Measurements from ENCODE around the gene MRPL22.
"Not testable (repeated sequence)": the region's sequence is repeated elsewhere in the genome, so short reads cannot be mapped to it uniquely, and the experiment has no call there.

MRPL22 gene

GRCh38 chr5:154971501-154971900, 30.6 kb downstream of the MRPL22 start:
- WGBS (ENCODE audit: insufficient coverage) = 100% methylated on average over 1 of the region's 2 CpGs
- H3K9me3 ChIP-seq (ENCODE audit: control extremely low read depth in 1 of 5, control insufficient read depth in 4 of 5, insufficient read depth in 2 of 5, low read depth in 1 of 5, low read length in 4 of 5) = no peaks in the 10 kb centered on the region
- H3K27me3 ChIP-seq (replicated peaks in 2 of 5; ENCODE audit: control insufficient read depth in 4 of 5, insufficient read depth in 5 of 5, low read length in 4 of 5) = no peaks in the 10 kb centered on the region
- CTCF ChIA-PET = interaction anchor here (1.3 to 8.0 kb wide), 7 partner anchors 10 to 177 kb away, joined by 3 to 131 read pairs (median 6); no protein-coding TSS in a partner anchor
- POLR2A ChIA-PET = no interaction called here
- no peak overlapping the region for H3K4me3 ChIP-seq (ENCODE audit: control insufficient read depth in 1 of 7, extremely low read depth in 1 of 7, insufficient read depth in 4 of 7, low read depth in 2 of 7, low read length in 6 of 7)
- H3K27ac ChIP-seq (ENCODE audit: insufficient read depth in 1 of 2, low read depth in 1 of 2, low read length in 2 of 2, poor library complexity in 1 of 2, severe bottlenecking in 2 of 2) = no peak overlapping the region
- no peak for DNase-seq
- no peaks in the 10 kb centered on the region for H3K4me1 ChIP-seq (ENCODE audit: control extremely low read depth in 1 of 4, control insufficient read depth in 4 of 4, insufficient read depth in 4 of 4, low read length in 3 of 4)
- H3K36me3 ChIP-seq (ENCODE audit: control insufficient read depth in 4 of 4, insufficient read depth in 4 of 4, low read length in 3 of 4) = peaks cover 0 to 24% (median 12%) of the 10 kb centered on the region in 4 experiments

- peak; percentile 38 to 68 (median 67) for DNase-seq
- H3K36me3 ChIP-seq (ENCODE audit: control insufficient read depth in 4 of 4, insufficient read depth in 4 of 4, low read length in 3 of 4) = peaks cover 0 to 20% (median 8%) of the 10 kb centered on the region in 4 experiments
- no peak overlapping the region for H3K27ac ChIP-seq (ENCODE audit: insufficient read depth in 1 of 2, low read depth in 1 of 2, low read length in 2 of 2, poor library complexity in 1 of 2, severe bottlenecking in 2 of 2)
- 89% methylated on average over 1 of the region's 2 CpGs for WGBS (ENCODE audit: insufficient coverage)
- H3K4me3 ChIP-seq (ENCODE audit: control insufficient read depth in 1 of 7, extremely low read depth in 1 of 7, insufficient read depth in 4 of 7, low read depth in 2 of 7, low read length in 6 of 7) = no peak overlapping the region
- no peaks in the 10 kb centered on the region for H3K9me3 ChIP-seq (ENCODE audit: control extremely low read depth in 1 of 5, control insufficient read depth in 4 of 5, insufficient read depth in 2 of 5, low read depth in 1 of 5, low read length in 4 of 5)
- ChIA-PET POLR2A (no interaction called here), CTCF (interaction anchor here (0.9 to 8.0 kb wide), 13 partner anchors 9 to 325 kb away, joined by 3 to 131 read pairs (median 5); no protein-coding TSS in a partner anchor)
- H3K4me1 ChIP-seq (ENCODE audit: control extremely low read depth in 1 of 4, control insufficient read depth in 4 of 4, insufficient read depth in 4 of 4, low read length in 3 of 4) = peaks cover 0 to 2% (median 0%) of the 10 kb centered on the region in 4 experiments
- no peaks in the 10 kb centered on the region for H3K27me3 ChIP-seq (replicated peaks in 2 of 5; ENCODE audit: control insufficient read depth in 4 of 5, insufficient read depth in 5 of 5, low read length in 4 of 5)
Measured at GRCh38 chr5:154972476-154973080, 31.7 kb downstream of the MRPL22 start.

- DNase-seq; H3K9me3 ChIP-seq (ENCODE audit: control extremely low read depth in 1 of 5, control insufficient read depth in 4 of 5, insufficient read depth in 2 of 5, low read depth in 1 of 5, low read length in 4 of 5); H3K27me3 ChIP-seq (replicated peaks in 2 of 5; ENCODE audit: control insufficient read depth in 4 of 5, insufficient read depth in 5 of 5, low read length in 4 of 5); H3K4me1 ChIP-seq (ENCODE audit: control extremely low read depth in 1 of 4, control insufficient read depth in 4 of 4, insufficient read depth in 4 of 4, low read length in 3 of 4); H3K36me3 ChIP-seq (ENCODE audit: control insufficient read depth in 4 of 4, insufficient read depth in 4 of 4, low read length in 3 of 4); POLR2A ChIA-PET; H3K27ac ChIP-seq (ENCODE audit: insufficient read depth in 1 of 2, low read depth in 1 of 2, low read length in 2 of 2, poor library complexity in 1 of 2, severe bottlenecking in 2 of 2); H3K4me3 ChIP-seq (ENCODE audit: control insufficient read depth in 1 of 7, extremely low read depth in 1 of 7, insufficient read depth in 4 of 7, low read depth in 2 of 7, low read length in 6 of 7): not testable (repeated sequence)
- CTCF ChIA-PET = interaction anchor here (1.4 to 2.2 kb wide), 3 partner anchors 13 to 24 kb away, joined by 3 to 7 read pairs (median 5); no protein-coding TSS in a partner anchor
- WGBS (ENCODE audit: insufficient coverage) = 99% methylated on average over 8 of the region's 9 CpGs
Measured at GRCh38 chr5:154976082-154976481, 35.2 kb downstream of the MRPL22 start.

DNA sequence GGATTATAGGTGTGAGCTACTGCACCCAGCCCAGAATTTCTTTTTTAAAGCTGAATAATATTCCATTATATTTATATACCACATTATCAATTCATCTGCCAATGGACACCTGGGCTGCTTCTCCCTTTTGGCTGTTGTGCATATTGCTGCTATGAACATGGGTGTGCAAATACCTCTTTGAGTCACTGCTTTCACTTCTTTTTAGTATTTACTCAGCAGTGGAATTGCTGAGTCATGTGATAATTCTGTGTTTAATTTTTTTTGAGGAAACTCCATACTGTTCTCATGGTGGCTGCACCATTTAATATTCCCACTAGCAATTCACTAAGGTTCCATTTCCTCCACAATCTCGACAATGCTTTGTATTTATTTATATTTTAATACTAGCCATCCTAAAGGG, 36.5 kb downstream of the MRPL22 start:
- no CpG with 5 or more reads among the region's 1 CpG for WGBS (ENCODE audit: insufficient coverage)
- no peak overlapping the region for H3K27ac ChIP-seq (ENCODE audit: insufficient read depth in 1 of 2, low read depth in 1 of 2, low read length in 2 of 2, poor library complexity in 1 of 2, severe bottlenecking in 2 of 2)
- ChIA-PET CTCF (interaction anchor here (1.4 to 2.2 kb wide), 3 partner anchors 11 to 23 kb away, joined by 3 to 7 read pairs (median 5); no protein-coding TSS in a partner anchor), POLR2A (no interaction called here)
- peaks cover 0 to 2% (median 0%) of the 10 kb centered on the region in 4 experiments for H3K36me3 ChIP-seq (ENCODE audit: control insufficient read depth in 4 of 4, insufficient read depth in 4 of 4, low read length in 3 of 4)
- no peak overlapping the region for H3K4me3 ChIP-seq (ENCODE audit: control insufficient read depth in 1 of 7, extremely low read depth in 1 of 7, insufficient read depth in 4 of 7, low read depth in 2 of 7, low read length in 6 of 7)
- no peaks in the 10 kb centered on the region for H3K27me3 ChIP-seq (replicated peaks in 2 of 5; ENCODE audit: control insufficient read depth in 4 of 5, insufficient read depth in 5 of 5, low read length in 4 of 5)
- H3K4me1 ChIP-seq (ENCODE audit: control extremely low read depth in 1 of 4, control insufficient read depth in 4 of 4, insufficient read depth in 4 of 4, low read length in 3 of 4) = peaks cover 0 to 2% (median 0%) of the 10 kb centered on the region in 4 experiments
- H3K9me3 ChIP-seq (ENCODE audit: control extremely low read depth in 1 of 5, control insufficient read depth in 4 of 5, insufficient read depth in 2 of 5, low read depth in 1 of 5, low read length in 4 of 5) = no peaks in the 10 kb centered on the region
- DNase-seq = peak in 2 of 3 donors; percentile 35 to 51

- H3K4me3 ChIP-seq (ENCODE audit: control insufficient read depth in 1 of 7, extremely low read depth in 1 of 7, insufficient read depth in 4 of 7, low read depth in 2 of 7, low read length in 6 of 7); H3K4me1 ChIP-seq (ENCODE audit: control extremely low read depth in 1 of 4, control insufficient read depth in 4 of 4, insufficient read depth in 4 of 4, low read length in 3 of 4); H3K27me3 ChIP-seq (replicated peaks in 2 of 5; ENCODE audit: control insufficient read depth in 4 of 5, insufficient read depth in 5 of 5, low read length in 4 of 5); H3K36me3 ChIP-seq (ENCODE audit: control insufficient read depth in 4 of 4, insufficient read depth in 4 of 4, low read length in 3 of 4); POLR2A ChIA-PET; H3K27ac ChIP-seq (ENCODE audit: insufficient read depth in 1 of 2, low read depth in 1 of 2, low read length in 2 of 2, poor library complexity in 1 of 2, severe bottlenecking in 2 of 2); H3K9me3 ChIP-seq (ENCODE audit: control extremely low read depth in 1 of 5, control insufficient read depth in 4 of 5, insufficient read depth in 2 of 5, low read depth in 1 of 5, low read length in 4 of 5): not testable (repeated sequence)
- CTCF ChIA-PET = interaction anchor here (1.2 kb wide), 1 partner anchor 11 kb away, joined by 3 read pairs; no protein-coding TSS in a partner anchor
- 67% methylated on average over 1 of the region's 2 CpGs for WGBS (ENCODE audit: insufficient coverage)
- DNase-seq = peak; percentile 43 to 91 (median 83)
Measured at GRCh38 chr5:154978294-154978693, 37.4 kb downstream of the MRPL22 start.

- ChIA-PET POLR2A (no interaction called here), CTCF (interaction anchor here (0.6 to 1.4 kb wide), 2 partner anchors 11 to 12 kb away, joined by 3 to 6 read pairs; no protein-coding TSS in a partner anchor)
- DNase-seq = no peak
- peaks cover 0 to 4% (median 0%) of the 10 kb centered on the region in 4 experiments for H3K4me1 ChIP-seq (ENCODE audit: control extremely low read depth in 1 of 4, control insufficient read depth in 4 of 4, insufficient read depth in 4 of 4, low read length in 3 of 4)
- H3K27ac ChIP-seq (ENCODE audit: insufficient read depth in 1 of 2, low read depth in 1 of 2, low read length in 2 of 2, poor library complexity in 1 of 2, severe bottlenecking in 2 of 2) = no peak overlapping the region
- no peak overlapping the region for H3K4me3 ChIP-seq (ENCODE audit: control insufficient read depth in 1 of 7, extremely low read depth in 1 of 7, insufficient read depth in 4 of 7, low read depth in 2 of 7, low read length in 6 of 7)
- no peaks in the 10 kb centered on the region for H3K9me3 ChIP-seq (ENCODE audit: control extremely low read depth in 1 of 5, control insufficient read depth in 4 of 5, insufficient read depth in 2 of 5, low read depth in 1 of 5, low read length in 4 of 5)
- no peaks in the 10 kb centered on the region for H3K36me3 ChIP-seq (ENCODE audit: control insufficient read depth in 4 of 4, insufficient read depth in 4 of 4, low read length in 3 of 4)
- H3K27me3 ChIP-seq (replicated peaks in 2 of 5; ENCODE audit: control insufficient read depth in 4 of 5, insufficient read depth in 5 of 5, low read length in 4 of 5) = no peaks in the 10 kb centered on the region
- WGBS (ENCODE audit: insufficient coverage) = 54% methylated on average over 4 of the region's 8 CpGs
Measured at GRCh38 chr5:154984946-154985516, 44.2 kb downstream of the MRPL22 start.

GRCh38 chr5:154986151-154986550, 45.3 kb downstream of the MRPL22 start:
- H3K27ac ChIP-seq (ENCODE audit: insufficient read depth in 1 of 2, low read depth in 1 of 2, low read length in 2 of 2, poor library complexity in 1 of 2, severe bottlenecking in 2 of 2) = no peak overlapping the region
- no peaks in the 10 kb centered on the region for H3K9me3 ChIP-seq (ENCODE audit: control extremely low read depth in 1 of 5, control insufficient read depth in 4 of 5, insufficient read depth in 2 of 5, low read depth in 1 of 5, low read length in 4 of 5)
- H3K4me1 ChIP-seq (ENCODE audit: control extremely low read depth in 1 of 4, control insufficient read depth in 4 of 4, insufficient read depth in 4 of 4, low read length in 3 of 4) = peaks cover 0 to 7% (median 0%) of the 10 kb centered on the region in 4 experiments
- CTCF ChIA-PET = interaction anchor here (1.5 kb wide), 1 partner anchor 10 kb away, joined by 4 read pairs; no protein-coding TSS in a partner anchor
- no peak overlapping the region for H3K4me3 ChIP-seq (ENCODE audit: control insufficient read depth in 1 of 7, extremely low read depth in 1 of 7, insufficient read depth in 4 of 7, low read depth in 2 of 7, low read length in 6 of 7)
- no peaks in the 10 kb centered on the region for H3K27me3 ChIP-seq (replicated peaks in 2 of 5; ENCODE audit: control insufficient read depth in 4 of 5, insufficient read depth in 5 of 5, low read length in 4 of 5)
- POLR2A ChIA-PET = no interaction called here
- 88% methylated on average over 2 of the region's 4 CpGs for WGBS (ENCODE audit: insufficient coverage)
- no peak for DNase-seq
- no peaks in the 10 kb centered on the region for H3K36me3 ChIP-seq (ENCODE audit: control insufficient read depth in 4 of 4, insufficient read depth in 4 of 4, low read length in 3 of 4)

Data from common myeloid progenitor, CD34-positive (primary cell).